H9 (cell line): ENCODE measurements around the gene NDOR1. TPM values are rescaled to one million over a fixed set of nuclear protein-coding genes. Genes with fewer than 3 reads are reported as not detected.

Source experiments
- DNase-seq: peaks from one replicate; pipeline ENCODE4 v3.0.0-alpha.2; 2017
- H2AFZ ChIP-seq: one replicate; pipeline ENCODE4 v1.6.1; 2013; ENCODE audit warnings: mild to moderate bottlenecking, low read length, control low read depth, moderate library complexity
- H2AK5ac ChIP-seq: 2 replicates; pipeline ENCODE4 v1.6.1; 2013; ENCODE audit warnings: low read length, control low read depth, mixed read lengths; ENCODE audit not compliant: insufficient read length
- H2BK120ac ChIP-seq: one replicate; pipeline ENCODE4 v1.6.1; 2013; ENCODE audit warnings: low read depth, mild to moderate bottlenecking, low read length, control low read depth, inconsistent platforms; ENCODE audit not compliant: poor library complexity, severe bottlenecking
- H2BK12ac ChIP-seq: 2 replicates; pipeline ENCODE4 v1.6.1; 2013; ENCODE audit warnings: low read length, control low read depth, mixed read lengths, low read depth; ENCODE audit not compliant: insufficient read length
- H2BK15ac ChIP-seq: 2 replicates; pipeline ENCODE4 v1.6.1; 2013; ENCODE audit warnings: low read depth, low read length, control low read depth
- H2BK20ac ChIP-seq: one replicate; pipeline ENCODE4 v1.6.1; 2013; ENCODE audit warnings: low read depth, mild to moderate bottlenecking, low read length, control low read depth, inconsistent platforms; ENCODE audit not compliant: poor library complexity, severe bottlenecking
- H2BK5ac ChIP-seq: 2 replicates; pipeline ENCODE4 v1.6.1; 2013; ENCODE audit warnings: low read length, control low read depth, mixed read lengths; ENCODE audit not compliant: insufficient read length
- H3K14ac ChIP-seq: 2 replicates; pipeline ENCODE4 v1.6.1; 2013; ENCODE audit warnings: low read length, control low read depth; ENCODE audit not compliant: insufficient read depth
- H3K18ac ChIP-seq: 2 replicates; pipeline ENCODE4 v1.6.1; 2013; ENCODE audit warnings: low read depth, mild to moderate bottlenecking, mixed read lengths, low read length, control low read depth; ENCODE audit not compliant: insufficient read length
- H3K23ac ChIP-seq: 2 replicates; pipeline ENCODE4 v1.6.1; 2013; ENCODE audit warnings: low read length, control low read depth, mixed read lengths, low read depth; ENCODE audit not compliant: insufficient read length
- H3K23me2 ChIP-seq: 2 replicates; pipeline ENCODE4 v1.6.1; 2013; ENCODE audit warnings: low read depth, mild to moderate bottlenecking, mixed read lengths, low read length, control low read depth; ENCODE audit not compliant: insufficient read length, poor library complexity, severe bottlenecking
- H3K27ac ChIP-seq: 2 replicates; pipeline ENCODE4 v1.5.1; 2013; ENCODE audit warnings: low read length, control low read depth, mixed read lengths, low read depth; ENCODE audit not compliant: insufficient read length
- H3K27me3 ChIP-seq: 2 replicates; pipeline ENCODE4 v1.6.1; 2013; ENCODE audit warnings: low read length, control low read depth, inconsistent platforms; ENCODE audit not compliant: insufficient read depth
- H3K4ac ChIP-seq: 2 replicates; pipeline ENCODE4 v1.6.1; 2013; ENCODE audit warnings: low read depth, mild to moderate bottlenecking, control low read depth, inconsistent platforms, low read length, moderate library complexity
- H3K4me1 ChIP-seq: 2 replicates; pipeline ENCODE4 v1.6.1; 2013; ENCODE audit warnings: low read length, control low read depth, inconsistent platforms; ENCODE audit not compliant: insufficient read depth
- H3K4me2 ChIP-seq: 2 replicates; pipeline ENCODE4 v1.6.1; 2013; ENCODE audit warnings: low read length, control low read depth, mixed read lengths; ENCODE audit not compliant: insufficient read length, insufficient read depth
- H3K56ac ChIP-seq: 2 replicates; pipeline ENCODE4 v1.6.1; 2013; ENCODE audit warnings: low read depth, mild to moderate bottlenecking, mixed read lengths, low read length, control low read depth; ENCODE audit not compliant: insufficient read length
- H3K79me1 ChIP-seq: 2 replicates; pipeline ENCODE4 v1.6.1; 2013; ENCODE audit warnings: low read depth, mild to moderate bottlenecking, moderate library complexity, low read length, control low read depth, inconsistent platforms; ENCODE audit not compliant: insufficient read depth, poor library complexity, severe bottlenecking
- H3K79me2 ChIP-seq: 2 replicates; pipeline ENCODE4 v1.6.1; 2013; ENCODE audit warnings: low read length, control low read depth, inconsistent platforms; ENCODE audit not compliant: insufficient read depth
- H3K9ac ChIP-seq: 2 replicates; pipeline ENCODE4 v1.6.1; 2013; ENCODE audit warnings: low read length, control low read depth, mixed read lengths; ENCODE audit not compliant: insufficient read length; ENCODE audit errors: extremely low read depth
- H3K9me3 ChIP-seq: one replicate; pipeline ENCODE4 v1.6.1; 2013; ENCODE audit warnings: low read depth, low read length, inconsistent platforms; ENCODE audit not compliant: control insufficient read depth
- H3T11ph ChIP-seq: one replicate; pipeline ENCODE4 v1.6.1; 2013; ENCODE audit warnings: mild to moderate bottlenecking, low read length, control low read depth, inconsistent platforms
- H4K20me1 ChIP-seq: one replicate; pipeline ENCODE4 v1.6.1; 2013; ENCODE audit not compliant: control insufficient read depth, insufficient read length, insufficient read depth
- H4K5ac ChIP-seq: 2 replicates; pipeline ENCODE4 v1.6.1; 2013; ENCODE audit warnings: low read depth, mild to moderate bottlenecking, mixed read lengths, low read length, control low read depth; ENCODE audit not compliant: insufficient read length
- H4K8ac ChIP-seq: replicated peaks from 2 replicates; pipeline ENCODE4 v1.6.1; 2013; ENCODE audit warnings: low read length, control low read depth, mixed read lengths, low read depth; ENCODE audit not compliant: insufficient read length
- H4K91ac ChIP-seq: 2 replicates; pipeline ENCODE4 v1.6.1; 2013; ENCODE audit warnings: low read depth, mild to moderate bottlenecking, moderate library complexity, mixed read lengths, low read length, control low read depth; ENCODE audit not compliant: insufficient read length
- H3K27ac Mint-ChIP-seq, 3 experiments: 2 replicates in 2 of 3; 3 replicates in 1 of 3; pipeline ENCODE4 v1.8.0; 2020 to 2021; ENCODE audit warnings: mixed read lengths in 3 of 3, mild to moderate bottlenecking in 1 of 3, moderate library complexity in 1 of 3
- H3K27me3 Mint-ChIP-seq: 2 replicates; pipeline ENCODE4 v1.8.0; 2021; ENCODE audit warnings: low read depth, mild to moderate bottlenecking, moderate library complexity, mixed read lengths
- H3K36me3 Mint-ChIP-seq, 3 experiments: 2 replicates in 2 of 3; 3 replicates in 1 of 3; pipeline ENCODE4 v1.8.0; 2020 to 2021; ENCODE audit warnings: low read depth in 3 of 3, mixed read lengths in 3 of 3; ENCODE audit not compliant: insufficient read depth in 1 of 3
- H3K4me1 Mint-ChIP-seq, 2 experiments: 2 replicates each; pipeline ENCODE4 v1.8.0; 2020; ENCODE audit warnings: mixed read lengths in 2 of 2
- H3K4me3 Mint-ChIP-seq, 2 experiments: 2 replicates in 1 of 2; 3 replicates in 1 of 2; pipeline ENCODE4 v1.8.0; 2020 to 2021; ENCODE audit warnings: mild to moderate bottlenecking in 2 of 2, mixed read lengths in 2 of 2, moderate library complexity in 1 of 2
- H3K9me3 Mint-ChIP-seq, 2 experiments: 2 replicates in 1 of 2; 3 replicates in 1 of 2; pipeline ENCODE4 v1.8.0; 2020; ENCODE audit warnings: mild to moderate bottlenecking in 2 of 2, mixed read lengths in 2 of 2, moderate library complexity in 1 of 2
- WGBS: extraction: QIAGEN DNeasy Blood & Tissue Kit; methylation state at CpG from one replicate; pipeline ENCODE4 v1.1.7; 2013; ENCODE audit warnings: missing lambda C conversion rate, low lambda C conversion rate, mixed read lengths; ENCODE audit not compliant: insufficient read length; ENCODE audit errors: extremely low coverage; 5-methylcytosine and 5-hydroxymethylcytosine counted together
- total RNA-seq: library from RNA; stranded (reverse); gene quantifications from 2 replicates; pipeline ENCODE4 v1.2.1, GENCODE V29; 2021
- TF ChIP-seq, protein P1 (sequence below): fragments of 200-600 bp; sonication (generic); conservative IDR thresholded peaks from 3 replicates; pipeline ENCODE4 v1.8.0; 2021; ENCODE audit warnings: antibody characterized with exemption, mild to moderate bottlenecking

NDOR1 gene
- total RNA-seq, 1 experiment from 2014 or later: 44.1 TPM

DNA sequence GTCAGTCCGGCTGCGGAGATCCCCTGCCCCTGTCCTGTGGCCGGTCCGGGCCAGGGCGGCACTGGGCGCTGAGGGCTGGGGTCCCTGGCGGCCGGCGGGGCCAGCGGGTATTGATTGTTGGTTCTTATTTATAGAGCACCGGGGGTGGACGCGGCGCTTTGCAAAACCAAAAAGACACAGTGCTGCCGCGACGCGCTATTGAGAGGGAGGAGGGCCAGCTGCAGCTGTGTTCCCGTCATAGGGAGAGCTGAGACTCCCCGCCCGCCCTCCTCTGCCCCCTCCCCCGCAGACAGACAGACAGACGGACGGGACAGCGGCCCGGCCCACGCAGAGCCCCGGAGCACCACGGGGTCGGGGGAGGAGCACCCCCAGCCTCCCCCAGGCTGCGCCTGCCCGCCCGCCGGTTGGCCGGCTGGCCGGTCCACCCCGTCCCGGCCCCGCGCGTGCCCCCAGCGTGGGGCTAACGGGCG lies 38.2 kb upstream of the NDOR1 start:
- H3K27ac Mint-ChIP-seq: no peak overlapping the region
- Histone ChIP-seq H3K79me2 (no peaks in the 10 kb centered on the region), H3K18ac (no peak overlapping the region), H2BK20ac (no peak overlapping the region), H2BK12ac (no peak overlapping the region), H2AK5ac (no peak overlapping the region), H2BK5ac (no peak overlapping the region), H3K79me1 (no peaks in the 10 kb centered on the region), H3K23me2 (peaks cover 13% of the 10 kb centered on the region), H3K23ac (no peak overlapping the region), H3K9ac (no peak overlapping the region), H3K4me1 (no peaks in the 10 kb centered on the region), H3K27ac (no peak overlapping the region), H4K20me1 (peaks cover 2% of the 10 kb centered on the region), H4K8ac (no peak overlapping the region), H3K9me3 (no peaks in the 10 kb centered on the region), H3T11ph (no peak overlapping the region), H4K91ac (no peak overlapping the region), H4K5ac (no peak overlapping the region), H3K27me3 (peaks cover 39% of the 10 kb centered on the region; the same call in 1 of the 2 replicates), H3K56ac (no peak overlapping the region), H3K4me2 (no peak overlapping the region), H3K4ac (no peak overlapping the region), H2BK15ac (no peak overlapping the region), H2BK120ac (no peak overlapping the region), H3K14ac (no peak overlapping the region), H2AFZ (no peak overlapping the region)
- TF ChIP-seq, protein P1, sequence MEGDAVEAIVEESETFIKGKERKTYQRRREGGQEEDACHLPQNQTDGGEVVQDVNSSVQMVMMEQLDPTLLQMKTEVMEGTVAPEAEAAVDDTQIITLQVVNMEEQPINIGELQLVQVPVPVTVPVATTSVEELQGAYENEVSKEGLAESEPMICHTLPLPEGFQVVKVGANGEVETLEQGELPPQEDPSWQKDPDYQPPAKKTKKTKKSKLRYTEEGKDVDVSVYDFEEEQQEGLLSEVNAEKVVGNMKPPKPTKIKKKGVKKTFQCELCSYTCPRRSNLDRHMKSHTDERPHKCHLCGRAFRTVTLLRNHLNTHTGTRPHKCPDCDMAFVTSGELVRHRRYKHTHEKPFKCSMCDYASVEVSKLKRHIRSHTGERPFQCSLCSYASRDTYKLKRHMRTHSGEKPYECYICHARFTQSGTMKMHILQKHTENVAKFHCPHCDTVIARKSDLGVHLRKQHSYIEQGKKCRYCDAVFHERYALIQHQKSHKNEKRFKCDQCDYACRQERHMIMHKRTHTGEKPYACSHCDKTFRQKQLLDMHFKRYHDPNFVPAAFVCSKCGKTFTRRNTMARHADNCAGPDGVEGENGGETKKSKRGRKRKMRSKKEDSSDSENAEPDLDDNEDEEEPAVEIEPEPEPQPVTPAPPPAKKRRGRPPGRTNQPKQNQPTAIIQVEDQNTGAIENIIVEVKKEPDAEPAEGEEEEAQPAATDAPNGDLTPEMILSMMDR: no peak
- DNase-seq: no peak
- peaks cover 3 to 9% of the 10 kb centered on the region in 2 experiments for H3K4me1 Mint-ChIP-seq
- no peak overlapping the region; a peak in 1 of 5 replicates for H3K4me3 Mint-ChIP-seq
- H3K9me3 Mint-ChIP-seq: no peaks in the 10 kb centered on the region; a peak in 1 of 5 replicates
- H3K27me3 Mint-ChIP-seq: peaks cover 91% of the 10 kb centered on the region
- WGBS: no CpG with 5 or more reads among the region's 44 CpGs
- H3K36me3 Mint-ChIP-seq: no peaks in the 10 kb centered on the region
